GM19240 (cell line): ENCODE results near the gene PRRX2.

ENCODE experiments used
- DNase-seq: peaks from one replicate; pipeline ENCODE4 v3.0.0; 2011; ENCODE audit warnings: low spot score; ENCODE audit not compliant: insufficient read length

Gene PRRX2

DNA sequence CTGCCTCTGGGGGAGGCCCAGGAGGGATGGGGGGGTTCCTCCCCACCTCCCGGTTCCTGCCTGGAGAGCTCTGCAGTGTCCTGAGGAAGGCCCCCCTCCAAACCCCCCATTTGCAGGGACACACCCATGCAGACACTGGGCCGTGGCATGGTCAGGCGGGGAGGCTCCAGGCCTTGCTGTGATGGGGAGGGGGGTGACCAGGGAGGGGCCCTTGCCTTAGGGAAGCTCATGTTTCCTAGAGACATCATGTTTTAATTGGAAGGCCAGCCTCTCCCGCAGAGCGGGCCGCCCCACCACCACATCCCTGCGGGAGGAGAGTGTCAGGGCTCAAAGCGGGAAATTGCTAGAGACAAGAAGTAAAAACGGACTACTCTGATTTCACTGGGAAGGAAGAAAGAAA, 12.0 kb downstream of the PRRX2 start:
- DNase-seq, result no peak

DNA sequence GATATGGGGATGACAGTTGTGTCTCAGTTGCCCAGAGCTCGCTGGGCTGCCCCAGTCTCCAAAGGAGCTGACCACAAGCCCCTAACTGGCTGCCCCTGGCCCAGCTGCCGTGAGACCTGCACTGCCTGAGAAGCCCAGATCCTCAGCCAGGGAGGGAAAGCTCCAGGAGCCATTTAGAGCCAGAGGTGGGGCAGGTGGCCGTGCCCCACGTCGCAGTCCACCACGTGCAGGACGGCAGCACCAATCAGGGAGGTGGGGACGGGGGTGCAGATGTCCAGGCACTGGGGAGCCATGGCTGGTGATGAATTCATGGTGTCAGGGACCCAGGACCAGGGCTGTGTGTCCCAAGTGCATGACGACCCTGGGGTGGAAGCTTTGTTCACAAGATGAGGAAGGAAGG, 13.4 kb downstream of the PRRX2 start:
- no peak for DNase-seq

DNA sequence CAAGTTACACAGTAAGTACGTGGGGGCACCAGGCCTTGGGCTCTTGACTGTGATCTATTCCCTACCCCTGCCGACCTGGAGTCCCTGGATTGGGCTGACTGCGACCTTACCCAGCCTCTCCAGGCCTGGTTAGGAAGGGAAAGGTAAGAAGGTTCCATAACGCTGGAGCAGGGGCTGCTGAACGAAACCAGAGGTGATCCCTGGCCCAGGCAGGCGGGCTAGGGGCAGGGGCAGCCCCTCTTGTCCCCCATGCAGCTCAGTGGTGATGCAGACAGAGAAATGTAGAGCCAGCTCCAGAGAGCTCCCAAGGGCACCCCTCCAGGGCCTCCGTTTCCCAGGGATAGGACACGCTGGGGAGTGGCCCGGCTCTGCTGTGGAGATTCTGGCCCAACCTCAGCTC, 14.1 kb downstream of the PRRX2 start:
- DNase-seq, result no peak

DNA sequence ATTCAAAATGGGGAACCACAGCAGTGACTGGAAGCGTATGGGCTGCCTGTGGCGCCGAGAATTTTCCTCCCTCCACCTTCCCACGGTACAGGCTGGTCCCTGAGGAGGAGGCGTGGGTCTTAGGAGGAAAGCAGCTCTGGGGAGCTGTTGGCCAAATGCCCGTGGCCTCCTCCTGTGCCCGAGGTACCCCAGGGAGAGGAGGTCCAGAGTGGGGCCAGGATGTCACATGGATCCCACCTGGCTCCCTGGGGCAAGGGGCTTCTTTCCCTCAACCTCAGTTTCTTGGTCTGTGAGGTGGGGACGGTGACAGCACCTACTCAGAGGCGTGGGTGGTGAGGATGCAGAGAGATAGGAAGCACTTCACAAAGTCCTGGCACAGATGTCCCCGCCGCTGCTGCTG, 16.5 kb downstream of the PRRX2 start:
- no peak for DNase-seq

DNA sequence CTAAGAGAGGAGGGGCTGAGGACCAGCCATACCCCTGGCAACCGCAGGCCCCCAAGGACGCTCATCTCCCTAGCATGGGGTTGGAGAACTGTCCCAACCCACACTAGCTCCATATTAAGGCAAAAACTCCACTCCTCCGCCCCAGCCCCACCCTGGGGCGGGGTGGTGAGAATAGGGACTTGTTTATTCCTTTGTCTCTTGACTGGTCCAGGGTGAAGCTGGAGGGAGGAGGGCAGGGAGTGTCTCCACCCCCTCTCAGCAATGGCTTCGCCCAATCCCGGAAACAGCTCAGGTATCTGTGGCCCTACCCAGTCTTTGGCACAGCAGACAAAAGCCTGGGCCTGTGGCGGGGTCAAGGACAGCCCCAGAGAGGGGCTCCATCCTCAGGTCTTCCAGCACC, 16.9 kb downstream of the PRRX2 start:
- no peak for DNase-seq

DNA sequence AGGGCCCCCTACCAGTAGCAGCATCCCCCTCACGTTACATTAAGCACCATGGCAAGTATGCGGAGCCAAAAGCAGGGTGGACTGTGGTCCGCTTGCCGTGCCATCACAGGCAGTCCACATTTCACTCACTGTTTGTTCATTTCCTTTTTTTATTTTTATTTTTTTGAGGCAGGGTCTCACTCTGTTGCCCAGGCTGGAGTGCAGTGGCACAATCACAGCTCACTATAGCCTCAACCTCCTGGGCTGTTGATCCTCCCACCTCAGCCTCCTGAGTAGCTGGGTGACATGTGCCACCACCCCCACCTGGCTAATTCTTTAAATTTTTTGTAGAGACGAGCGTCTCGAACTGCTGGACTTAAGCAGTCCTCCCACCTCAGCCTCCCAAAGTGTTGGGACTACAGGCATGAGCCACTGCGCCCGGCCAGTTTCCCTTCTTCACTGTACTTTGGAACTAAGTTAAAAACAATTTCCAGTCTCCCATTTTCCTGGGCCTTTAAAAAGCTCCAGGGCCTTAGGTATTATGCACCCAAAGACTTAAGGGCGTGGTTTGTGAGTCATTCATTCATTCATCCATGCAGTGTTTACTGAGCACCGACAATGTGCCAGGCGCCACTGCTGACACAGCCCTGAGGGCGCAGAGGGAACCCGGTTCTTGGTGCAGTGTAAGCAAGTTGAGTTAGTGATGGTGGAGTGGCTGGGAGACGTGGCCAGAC, 19.9 kb downstream of the PRRX2 start:
- DNase-seq, result no peak

DNA sequence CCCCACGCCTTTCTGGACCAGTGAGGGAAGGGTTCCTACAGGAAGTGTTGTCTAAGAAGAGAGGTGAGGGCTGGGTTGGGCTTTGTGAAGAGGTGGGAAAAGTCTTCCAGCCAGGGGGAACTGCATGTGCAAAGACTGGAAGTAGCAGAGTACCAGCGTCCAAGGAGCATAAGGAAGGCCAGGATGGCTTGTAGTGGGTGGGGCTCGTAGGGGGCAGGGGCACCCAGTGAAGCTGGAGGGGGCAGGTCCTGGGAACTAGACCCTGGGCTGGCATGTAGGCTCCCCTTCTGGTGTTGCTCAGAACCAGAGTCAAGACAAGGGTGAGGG, 20.4 kb downstream of the PRRX2 start:
- DNase-seq, result no peak

DNA sequence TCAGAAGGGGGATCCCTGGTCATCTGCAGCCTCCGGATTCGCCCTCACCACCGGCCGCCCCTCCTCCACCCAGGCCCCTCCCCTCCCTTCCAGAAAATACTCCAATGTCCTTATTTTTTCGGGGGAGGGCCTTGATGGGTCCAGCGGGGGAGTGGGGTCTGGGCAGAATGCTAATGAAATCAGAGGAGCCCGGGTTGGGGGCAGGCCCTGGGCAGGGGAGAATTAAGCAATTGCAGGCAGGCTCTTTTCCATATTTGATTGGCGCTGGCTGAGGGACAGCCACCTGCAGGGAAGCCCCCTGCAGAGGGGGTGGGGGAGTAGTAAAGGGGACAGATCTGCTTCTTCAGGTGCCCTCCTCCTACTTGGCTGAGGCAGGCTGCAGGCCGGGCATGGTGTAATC, 21.3 kb downstream of the PRRX2 start:
- no peak for DNase-seq

DNA sequence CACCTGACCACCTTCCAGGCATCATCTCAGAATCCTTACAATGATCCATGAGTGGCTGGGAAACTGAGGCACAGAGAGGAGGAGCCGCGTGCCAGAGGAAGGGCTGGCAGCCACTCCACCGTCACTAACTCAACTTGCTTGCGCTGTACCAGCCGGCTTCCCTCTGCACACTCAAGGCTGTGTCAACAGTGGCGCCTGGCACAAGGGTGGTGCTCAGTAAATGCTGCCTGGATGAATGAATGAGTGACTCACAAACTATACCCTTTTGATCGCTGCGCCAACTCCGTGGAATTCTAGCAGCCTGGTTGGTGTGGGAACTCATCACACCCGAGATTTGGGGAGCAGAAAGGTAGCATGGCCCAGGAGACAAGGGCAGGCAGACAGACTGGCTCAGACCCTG, 21.9 kb downstream of the PRRX2 start:
- no peak for DNase-seq

DNA sequence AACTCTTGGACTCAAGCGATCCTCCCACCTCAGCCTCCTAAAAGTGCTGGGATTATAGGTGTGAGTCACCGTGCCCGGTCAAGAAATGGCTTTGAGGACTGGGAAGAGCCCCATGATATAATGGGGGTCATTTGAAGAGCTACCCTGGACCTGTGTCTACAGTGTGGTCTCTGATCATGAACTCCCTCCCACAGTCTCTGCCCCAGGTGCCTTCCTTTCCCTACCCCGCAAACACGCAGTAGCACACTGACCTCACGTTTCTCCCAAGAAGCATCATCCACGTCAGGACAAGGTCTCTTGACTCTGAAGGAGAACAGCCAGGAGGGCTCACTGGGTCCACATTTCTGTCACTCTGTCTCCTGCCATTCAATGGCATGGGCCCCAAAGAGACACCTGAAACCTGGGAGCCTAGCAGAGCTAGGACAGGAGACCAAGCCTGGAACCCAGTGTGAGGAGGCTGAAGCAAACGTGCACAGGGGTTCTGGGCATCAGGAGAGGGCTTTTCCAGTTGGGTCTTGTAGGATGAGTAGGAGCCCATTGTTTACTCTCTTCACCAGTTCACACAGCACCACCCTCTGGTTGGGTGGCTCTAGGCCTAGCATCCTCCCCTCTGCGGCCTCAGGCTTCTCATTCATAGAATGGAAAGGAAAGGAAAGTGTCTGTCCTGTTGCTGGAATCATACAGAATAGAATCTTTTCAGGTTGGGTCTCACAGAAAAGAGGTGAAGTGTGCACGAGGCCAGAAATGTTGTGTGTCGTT, 23.0 kb downstream of the PRRX2 start:
- DNase-seq, result no peak

DNA sequence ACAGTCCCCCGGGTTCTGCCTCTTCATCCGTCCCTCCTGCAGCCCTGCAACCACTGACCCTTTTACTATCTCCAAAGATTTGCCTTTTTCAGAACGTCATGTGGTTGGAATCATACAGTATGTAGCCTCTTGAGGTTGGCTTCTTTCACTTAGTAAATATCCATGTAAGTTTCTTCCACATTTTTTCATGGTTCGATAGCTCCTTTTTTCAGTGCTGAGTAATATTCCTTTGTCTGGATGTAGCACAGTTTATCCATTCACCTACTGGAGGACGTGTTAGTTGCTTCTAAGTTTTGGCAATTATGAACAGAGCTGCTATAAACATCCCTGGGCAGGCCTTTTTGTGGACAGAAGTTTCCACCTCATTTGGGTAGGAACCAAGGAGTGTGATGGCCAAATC, 27.1 kb downstream of the PRRX2 start:
- no peak for DNase-seq

DNA sequence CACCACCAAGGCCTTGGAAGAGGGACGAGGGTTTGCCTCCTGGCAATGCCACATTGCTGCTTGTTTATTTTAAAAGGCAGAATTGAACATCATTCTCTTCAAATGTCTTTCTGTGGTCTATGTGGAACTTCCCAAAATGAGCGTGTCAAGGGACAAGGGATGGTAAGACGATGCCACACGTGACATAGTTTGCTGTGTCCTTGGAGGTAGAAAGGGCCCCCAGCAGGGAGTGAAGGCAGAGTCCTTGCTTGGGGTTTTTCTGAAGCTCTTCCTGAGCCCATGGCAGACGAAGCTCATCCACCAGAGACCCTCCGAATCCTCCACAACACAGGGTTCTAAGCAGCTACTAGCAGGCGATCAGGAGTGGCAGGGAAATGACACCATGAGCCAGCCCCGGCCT, 28.3 kb downstream of the PRRX2 start:
- DNase-seq, result no peak

DNA sequence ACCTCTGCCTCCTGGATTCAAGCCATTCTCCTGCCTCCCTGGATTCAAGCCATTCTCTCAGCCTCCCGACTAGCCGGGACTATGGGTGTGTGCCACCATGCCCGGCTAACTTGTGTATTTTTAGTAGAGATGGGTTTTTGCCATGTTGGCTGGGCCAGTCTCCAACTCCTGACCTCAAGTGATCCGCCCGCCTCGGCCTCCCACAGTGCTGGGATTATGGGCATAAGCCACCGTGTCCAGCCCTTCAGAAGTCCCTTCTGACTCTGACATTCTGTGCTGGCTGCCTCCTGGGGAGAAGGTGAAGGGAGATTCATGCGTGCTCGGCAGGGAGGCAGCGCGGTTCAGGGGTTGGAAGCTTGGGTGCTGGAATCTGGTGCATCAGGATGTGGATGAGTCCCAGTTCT, 28.8 kb downstream of the PRRX2 start:
- DNase-seq, result no peak

DNA sequence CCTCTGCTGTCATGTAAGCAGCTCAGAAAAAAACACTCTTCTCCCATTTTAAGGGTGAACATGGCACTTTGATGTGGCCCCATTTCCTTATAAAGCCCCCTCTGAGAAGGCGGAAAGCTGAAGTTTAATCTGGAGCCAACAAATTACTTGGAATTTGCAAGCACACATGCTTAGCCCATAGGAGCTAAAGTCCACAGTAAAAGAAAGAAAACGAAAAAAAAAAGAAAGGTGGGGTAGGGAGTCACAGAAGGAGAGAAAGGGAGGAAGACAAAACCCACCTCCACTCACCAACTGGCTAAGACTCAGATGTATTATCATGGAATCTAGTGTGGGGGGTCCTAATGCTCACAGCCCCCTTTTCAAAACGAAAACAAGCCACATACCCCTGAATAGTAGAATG, 30.4 kb downstream of the PRRX2 start:
- DNase-seq, result no peak

DNA sequence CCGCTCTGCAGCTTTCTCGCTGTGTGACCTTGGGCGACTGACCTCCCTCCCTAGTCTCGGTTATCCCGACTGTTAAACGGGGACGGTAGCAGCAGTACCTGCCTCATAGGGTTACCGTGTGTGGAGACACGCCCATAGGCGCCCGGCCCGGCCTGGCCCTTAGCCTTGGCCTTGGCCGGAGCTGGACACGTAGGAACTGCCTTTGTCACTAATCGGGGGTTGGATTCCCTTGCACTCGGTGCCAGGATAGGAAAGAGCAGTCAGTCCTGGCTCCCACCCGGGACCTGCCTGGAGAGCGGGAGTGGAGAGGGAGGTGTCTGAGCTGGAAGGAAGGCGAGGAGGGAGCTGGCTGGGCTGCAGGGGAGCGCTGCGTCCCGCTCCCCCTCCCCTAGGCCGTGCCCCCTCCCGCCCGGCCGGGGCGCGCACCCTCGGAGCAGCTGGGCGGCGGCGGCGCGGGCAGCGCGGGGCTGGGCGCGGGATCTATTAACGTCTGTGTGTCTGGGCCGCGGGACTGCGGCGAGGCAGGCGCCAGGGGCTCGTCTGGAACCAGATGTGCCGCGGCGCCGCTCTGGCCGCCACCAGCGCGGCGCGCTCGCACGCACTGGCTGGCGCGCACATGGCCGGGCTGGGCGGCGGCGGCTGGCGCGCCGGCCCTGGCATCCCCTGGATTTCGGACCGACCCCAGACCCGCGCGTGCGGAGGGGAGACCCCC, 31.7 kb downstream of the PRRX2 start:
- no peak for DNase-seq

DNA sequence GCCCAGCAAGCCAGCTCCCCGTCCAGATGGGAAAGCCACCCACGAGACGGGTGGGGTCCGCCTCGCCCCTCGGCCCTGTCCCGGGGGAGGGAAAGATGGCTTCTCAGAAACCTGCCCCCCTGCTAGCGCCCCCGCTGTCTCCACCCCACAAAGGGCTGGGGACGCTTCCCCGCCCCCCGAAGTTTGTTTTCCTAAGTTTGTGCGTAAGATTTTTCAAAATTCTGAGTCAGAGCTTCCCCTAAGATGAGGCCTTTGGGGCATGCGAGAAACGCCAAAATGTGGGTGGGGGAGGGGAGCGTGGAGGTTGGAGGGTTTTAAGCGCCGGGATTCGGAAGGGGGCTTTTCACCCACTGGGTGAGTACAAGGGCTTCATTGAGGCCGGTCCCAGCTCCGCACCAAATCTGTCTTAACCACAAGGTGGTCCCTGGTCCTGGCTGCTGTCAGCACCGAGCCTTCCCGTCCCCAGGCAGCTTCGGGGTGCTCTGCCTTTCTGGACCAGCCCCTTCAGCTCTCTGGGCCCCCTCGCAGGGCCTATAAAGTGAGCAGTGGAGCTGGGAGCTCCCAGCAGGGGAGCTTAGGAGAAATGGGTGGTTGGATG, 32.3 kb downstream of the PRRX2 start:
- no peak for DNase-seq

DNA sequence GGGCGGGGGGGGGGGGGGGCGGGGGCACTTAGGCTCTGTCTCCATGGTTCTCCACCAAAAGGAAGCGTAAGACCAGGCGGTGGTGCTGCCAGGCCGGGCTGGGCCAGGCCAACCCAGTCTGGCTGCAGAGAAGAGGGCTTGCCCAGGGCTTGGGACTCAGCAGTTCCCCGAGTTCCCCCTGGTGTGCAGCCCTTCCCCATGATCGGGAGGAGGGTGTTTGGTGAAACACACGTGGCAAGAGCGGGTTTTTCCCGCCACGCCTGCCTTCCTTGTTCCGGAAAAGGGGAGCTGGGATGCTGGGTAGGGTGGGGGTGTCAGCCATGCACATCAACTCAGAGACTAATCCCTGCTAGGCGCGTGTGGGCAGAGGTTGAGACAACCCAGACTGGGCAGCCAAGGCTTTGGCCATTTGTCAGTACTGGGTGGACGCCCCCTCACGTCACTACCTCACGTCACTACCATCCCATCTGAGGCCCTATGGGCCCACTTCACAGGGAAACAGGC, 32.9 kb downstream of the PRRX2 start:
- DNase-seq, result no peak

DNA sequence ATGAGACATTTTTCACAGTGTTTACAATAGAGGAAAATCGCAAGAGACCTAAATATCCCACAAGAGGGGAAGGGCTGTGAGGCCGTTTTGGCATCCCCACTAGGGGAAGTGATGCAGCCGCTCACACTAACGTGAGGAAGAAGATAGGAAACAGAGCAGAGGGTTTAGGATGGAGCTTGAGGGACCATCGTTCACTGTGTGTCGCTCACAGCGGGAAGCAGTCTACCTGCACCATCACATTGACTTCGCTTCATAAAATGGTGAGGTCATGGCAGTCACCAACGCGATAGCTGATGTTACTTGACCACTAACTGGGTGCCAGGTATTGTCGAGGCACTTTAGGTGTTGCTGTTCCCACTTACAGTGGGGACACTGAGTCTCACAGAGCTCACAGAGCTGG, 35.6 kb downstream of the PRRX2 start:
- DNase-seq, result no peak

DNA sequence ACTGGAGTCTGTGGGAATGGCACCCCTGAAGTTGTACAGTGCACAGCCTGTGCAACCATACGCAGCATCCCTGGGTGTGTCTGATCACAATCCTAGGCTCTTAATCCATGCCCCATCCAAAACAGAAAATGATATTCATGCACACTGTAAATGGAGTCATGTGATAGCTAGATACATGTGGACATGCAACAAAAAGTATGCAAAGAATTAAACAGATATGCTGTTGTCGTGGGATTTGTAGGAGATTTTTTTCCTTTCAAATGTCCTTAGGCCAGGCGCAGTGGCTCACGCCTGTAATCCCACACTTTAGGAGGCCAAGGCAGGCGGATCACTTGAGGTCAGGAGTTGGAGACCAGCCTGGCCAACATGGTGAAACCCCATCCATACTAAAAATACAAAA, 36.1 kb downstream of the PRRX2 start:
- DNase-seq, result no peak

DNA sequence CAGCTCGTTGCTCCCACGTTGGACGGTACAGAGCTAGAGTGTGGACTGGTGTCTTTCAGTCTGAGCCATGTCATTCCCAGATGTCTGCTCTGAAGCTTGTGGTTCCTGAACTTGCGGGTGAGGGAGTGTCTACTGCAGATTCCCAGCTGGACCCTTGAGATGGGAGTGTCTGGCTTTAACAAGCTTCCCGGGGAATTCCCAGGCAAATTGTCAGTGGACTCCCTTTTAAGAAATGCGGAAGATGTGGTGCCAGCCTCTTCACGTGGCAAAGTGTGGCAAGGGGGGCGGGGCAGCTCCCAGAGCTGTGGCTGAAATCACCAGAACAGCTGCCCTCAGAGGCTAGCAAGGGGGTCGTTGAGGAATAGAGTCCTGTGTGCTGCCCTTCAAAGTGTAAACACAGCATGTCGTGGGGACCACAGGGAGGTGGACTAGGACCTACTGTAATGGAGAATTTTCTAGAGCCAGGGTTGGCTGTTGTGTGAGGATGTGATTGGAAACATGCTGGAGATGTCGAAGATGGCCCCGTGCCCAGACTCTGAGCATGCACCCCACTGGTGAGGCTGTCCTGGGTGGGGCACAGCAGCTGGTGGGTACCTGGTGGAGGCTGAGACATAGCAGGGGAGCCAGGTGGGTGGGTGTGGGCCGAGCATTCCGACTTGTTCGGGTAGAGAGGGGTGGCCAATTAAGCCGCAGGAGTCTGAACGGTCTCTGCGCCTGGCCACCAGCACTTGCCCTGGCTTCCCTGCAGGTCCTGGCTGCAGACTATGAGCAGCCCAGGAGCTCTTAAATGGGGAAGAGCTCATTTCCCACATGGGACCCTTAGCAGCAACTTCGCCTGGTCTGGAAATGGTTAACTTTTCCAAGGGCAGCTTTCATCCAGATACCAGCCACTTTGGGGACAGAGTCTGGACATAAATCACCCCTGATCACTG, 37.4 kb downstream of the PRRX2 start:
- DNase-seq, result no peak
